HG03571 (cell line): ENCODE data around the gene WWOX.

Experiments used
- ATAC-seq: cut with Tn5 transposase; IDR thresholded peaks from one replicate; pipeline ENCODE4 v1.9.1; 2021; ENCODE audit not compliant: unreplicated experiment

Gene WWOX

GRCh38 chr16:79098907-79099306, 999.5 kb downstream of the WWOX start:
- ATAC-seq: no peak

- ATAC-seq: no peak
Measured at GRCh38 chr16:79099716-79100115, 1000.3 kb downstream of the WWOX start.

GRCh38 chr16:79100447-79100846, 1001.0 kb downstream of the WWOX start:
- ATAC-seq: no peak

GRCh38 chr16:79101491-79101890, 1002.0 kb downstream of the WWOX start:
- no peak for ATAC-seq

- no peak for ATAC-seq
Measured at GRCh38 chr16:79104567-79104966, 1005.1 kb downstream of the WWOX start.

GRCh38 chr16:79107301-79107700, 1007.8 kb downstream of the WWOX start:
- no peak for ATAC-seq

GRCh38 chr16:79109771-79110170, 1010.3 kb downstream of the WWOX start:
- ATAC-seq: no peak

- no peak for ATAC-seq
Measured at GRCh38 chr16:79110242-79110641, 1010.8 kb downstream of the WWOX start.

- no peak for ATAC-seq
Measured at GRCh38 chr16:79110953-79111352, 1011.5 kb downstream of the WWOX start.

GRCh38 chr16:79112462-79112861, 1013.0 kb downstream of the WWOX start:
- no peak for ATAC-seq

GRCh38 chr16:79113826-79114225, 1014.4 kb downstream of the WWOX start:
- no peak for ATAC-seq

- ATAC-seq: no peak
Measured at GRCh38 chr16:79114759-79115158, 1015.3 kb downstream of the WWOX start.

- no peak for ATAC-seq
Measured at GRCh38 chr16:79121906-79122305, 1022.5 kb downstream of the WWOX start.

GRCh38 chr16:79122343-79122742, 1022.9 kb downstream of the WWOX start:
- ATAC-seq: no peak

GRCh38 chr16:79124016-79124756, 1024.7 kb downstream of the WWOX start:
- ATAC-seq: no peak

GRCh38 chr16:79127766-79128165, 1028.3 kb downstream of the WWOX start:
- ATAC-seq: no peak

- no peak for ATAC-seq
Measured at GRCh38 chr16:79128706-79129105, 1029.3 kb downstream of the WWOX start.

- ATAC-seq: no peak
Measured at GRCh38 chr16:79130616-79131015, 1031.2 kb downstream of the WWOX start.

- no peak for ATAC-seq
Measured at GRCh38 chr16:79131321-79132075, 1032.0 kb downstream of the WWOX start.

GRCh38 chr16:79132701-79133100, 1033.2 kb downstream of the WWOX start:
- ATAC-seq: no peak

GRCh38 chr16:79134300-79134699, 1034.8 kb downstream of the WWOX start:
- no peak for ATAC-seq

GRCh38 chr16:79136955-79137354, 1037.5 kb downstream of the WWOX start:
- no peak for ATAC-seq
